HepG2 (cell line): ENCODE measurements around the gene TMEM266. TPM values are rescaled to one million over a fixed set of nuclear protein-coding genes. Genes with fewer than 3 reads are reported as not detected.

Experiments
- BCLAF1 ChIP-seq: fragments of 450-650 bp; IDR thresholded peaks from 2 replicates; pipeline ENCODE4 v1.6.1; 2017; ENCODE audit warnings: mild to moderate bottlenecking
- MXD4 ChIP-seq: IDR thresholded peaks from 2 replicates; pipeline ENCODE4 v1.6.1; 2016; ENCODE audit warnings: mild to moderate bottlenecking, missing biosample characterization, missing genetic modification reagents
- SRF ChIP-seq: IDR thresholded peaks from 2 replicates; pipeline ENCODE4 v1.6.1; 2011; ENCODE audit warnings: mild to moderate bottlenecking, low read depth, low read length, moderate library complexity
- ZGPAT ChIP-seq: IDR thresholded peaks from 2 replicates; pipeline ENCODE4 v1.6.1; 2016; ENCODE audit warnings: mild to moderate bottlenecking
- polyA plus RNA-seq, 8 experiments: library from polyadenylated mRNA; depleted of rRNA in 3 of 8; stranded (reverse) in 7 of 8; unstranded in 1 of 8; fragments of >200 nt; fragmentation: Illumina TruSeq in 4 of 8; extraction: Trizol in 4 of 8; gene quantifications; 2 replicates each; pipeline versions ENCODE4 v1.2.1 to v1.2.3, GENCODE V29; 2011 to 2016; ENCODE audit warnings: low read depth in 4 of 8, missing spikeins in 1 of 8, mixed read lengths in 1 of 8; ENCODE audit not compliant: insufficient read depth in 1 of 8
- total RNA-seq, 5 experiments: library from RNA; depleted of rRNA; stranded (reverse); fragments of >200 nt; fragmentation: Illumina TruSeq; extraction: Trizol; gene quantifications; 2 replicates each; pipeline ENCODE4 v1.2.3, GENCODE V29; 2016; ENCODE audit warnings: low read depth in 1 of 5
- TF ChIP-seq, protein P1 (sequence below): sonication (generic); formaldehyde crosslinking; IDR thresholded peaks from 2 replicates; pipeline ENCODE4 v1.4.0; 2020; ENCODE audit warnings: missing genetic modification reagents, borderline replicate concordance

The TMEM266 gene
- total and polyA plus RNA-seq, 2 of the 13 experiments (the other 11 are each of a cell fraction or from before 2014, with no cell fraction given) = 0.04 TPM; not detected in 1

DNA sequence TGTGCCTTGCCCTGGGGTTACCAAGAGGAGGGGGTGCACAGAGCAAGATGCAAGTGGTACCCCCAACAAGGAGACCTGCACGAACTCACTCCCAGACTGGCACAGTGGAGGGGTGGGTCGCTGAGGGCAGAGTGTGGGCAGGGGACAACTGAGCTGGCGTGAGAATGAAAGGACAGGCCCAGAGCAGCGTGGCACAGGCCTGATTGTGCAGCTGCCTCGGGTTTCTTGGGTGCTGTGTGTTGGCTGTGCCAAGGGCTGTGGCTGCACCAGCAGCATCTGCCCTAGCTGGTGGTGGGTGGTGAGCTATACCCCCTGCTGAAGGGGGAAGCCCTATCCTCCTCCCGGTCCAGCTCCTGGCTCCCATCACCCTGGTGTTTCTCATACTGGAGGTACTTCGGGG, 92.4 kb downstream of the TMEM266 start (continued):
- TF ChIP-seq ZGPAT (CRISPR knock-in tag) = no peak
- TF ChIP-seq MXD4 = no peak
- no peak for TF ChIP-seq SRF
- TF ChIP-seq, protein P1, sequence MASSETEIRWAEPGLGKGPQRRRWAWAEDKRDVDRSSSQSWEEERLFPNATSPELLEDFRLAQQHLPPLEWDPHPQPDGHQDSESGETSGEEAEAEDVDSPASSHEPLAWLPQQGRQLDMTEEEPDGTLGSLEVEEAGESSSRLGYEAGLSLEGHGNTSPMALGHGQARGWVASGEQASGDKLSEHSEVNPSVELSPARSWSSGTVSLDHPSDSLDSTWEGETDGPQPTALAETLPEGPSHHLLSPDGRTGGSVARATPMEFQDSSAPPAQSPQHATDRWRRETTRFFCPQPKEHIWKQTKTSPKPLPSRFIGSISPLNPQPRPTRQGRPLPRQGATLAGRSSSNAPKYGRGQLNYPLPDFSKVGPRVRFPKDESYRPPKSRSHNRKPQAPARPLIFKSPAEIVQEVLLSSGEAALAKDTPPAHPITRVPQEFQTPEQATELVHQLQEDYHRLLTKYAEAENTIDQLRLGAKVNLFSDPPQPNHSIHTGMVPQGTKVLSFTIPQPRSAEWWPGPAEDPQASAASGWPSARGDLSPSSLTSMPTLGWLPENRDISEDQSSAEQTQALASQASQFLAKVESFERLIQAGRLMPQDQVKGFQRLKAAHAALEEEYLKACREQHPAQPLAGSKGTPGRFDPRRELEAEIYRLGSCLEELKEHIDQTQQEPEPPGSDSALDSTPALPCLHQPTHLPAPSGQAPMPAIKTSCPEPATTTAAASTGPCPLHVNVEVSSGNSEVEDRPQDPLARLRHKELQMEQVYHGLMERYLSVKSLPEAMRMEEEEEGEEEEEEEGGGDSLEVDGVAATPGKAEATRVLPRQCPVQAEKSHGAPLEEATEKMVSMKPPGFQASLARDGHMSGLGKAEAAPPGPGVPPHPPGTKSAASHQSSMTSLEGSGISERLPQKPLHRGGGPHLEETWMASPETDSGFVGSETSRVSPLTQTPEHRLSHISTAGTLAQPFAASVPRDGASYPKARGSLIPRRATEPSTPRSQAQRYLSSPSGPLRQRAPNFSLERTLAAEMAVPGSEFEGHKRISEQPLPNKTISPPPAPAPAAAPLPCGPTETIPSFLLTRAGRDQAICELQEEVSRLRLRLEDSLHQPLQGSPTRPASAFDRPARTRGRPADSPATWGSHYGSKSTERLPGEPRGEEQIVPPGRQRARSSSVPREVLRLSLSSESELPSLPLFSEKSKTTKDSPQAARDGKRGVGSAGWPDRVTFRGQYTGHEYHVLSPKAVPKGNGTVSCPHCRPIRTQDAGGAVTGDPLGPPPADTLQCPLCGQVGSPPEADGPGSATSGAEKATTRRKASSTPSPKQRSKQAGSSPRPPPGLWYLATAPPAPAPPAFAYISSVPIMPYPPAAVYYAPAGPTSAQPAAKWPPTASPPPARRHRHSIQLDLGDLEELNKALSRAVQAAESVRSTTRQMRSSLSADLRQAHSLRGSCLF (CRISPR knock-in tag) = no peak
- TF ChIP-seq BCLAF1 = no peak
